ENCODE results near the gene TMEM225B.
A peak's percentile ranks its signal among the peaks of the same experiment; 100 is the strongest.
"Not testable (repeated sequence)": the region's sequence is repeated elsewhere in the genome, so short reads cannot be mapped to it uniquely, and the experiment has no call there.

The TMEM225B gene

GRCh38 chr7:99579281-99579955 lies 18.6 kb upstream of the TMEM225B start:
- DNase-seq (ENCODE audit: low spot score), result no peak

- DNase-seq (ENCODE audit: low spot score), result no peak
Measured at GRCh38 chr7:99579956-99580777, 17.9 kb upstream of the TMEM225B start.

- not testable (repeated sequence) for DNase-seq (ENCODE audit: low spot score)
Measured at GRCh38 chr7:99580778-99581332, 17.2 kb upstream of the TMEM225B start.

- no peak for DNase-seq (ENCODE audit: low spot score)
Measured at GRCh38 chr7:99588868-99589267, 9.2 kb upstream of the TMEM225B start.

- no peak for DNase-seq (ENCODE audit: low spot score)
Measured at GRCh38 chr7:99594948-99595745, 2.9 kb upstream of the TMEM225B start.

GRCh38 chr7:99596408-99596955 lies 1.6 kb upstream of the TMEM225B start:
- DNase-seq (ENCODE audit: low spot score), result no peak

- no peak for DNase-seq (ENCODE audit: low spot score)
Measured at GRCh38 chr7:99599836-99600235, 1.8 kb downstream of the TMEM225B start.

GRCh38 chr7:99601656-99602310 lies 3.7 kb downstream of the TMEM225B start:
- no peak for DNase-seq (ENCODE audit: low spot score)

- DNase-seq (ENCODE audit: low spot score), result no peak
Measured at GRCh38 chr7:99605527-99605926, 7.5 kb downstream of the TMEM225B start.

GRCh38 chr7:99606531-99606930 lies 8.5 kb downstream of the TMEM225B start:
- DNase-seq (ENCODE audit: low spot score), result no peak

- no peak for DNase-seq (ENCODE audit: low spot score)
Measured at GRCh38 chr7:99607548-99607947, 9.5 kb downstream of the TMEM225B start.

GRCh38 chr7:99614495-99614894 lies 16.4 kb downstream of the TMEM225B start:
- no peak for DNase-seq (ENCODE audit: low spot score)

GRCh38 chr7:99615989-99616358 lies 17.9 kb downstream of the TMEM225B start:
- no peak for DNase-seq (ENCODE audit: low spot score)

GRCh38 chr7:99616359-99617191 lies 18.5 kb downstream of the TMEM225B start, which contains the start of gene ZSCAN25:
Gene ZSCAN25, plus strand, starts transcription at chr7:99616946. Its CDS starts 2,661 bp downstream, at chr7:99619607.
- peak; percentile 92 for DNase-seq (ENCODE audit: low spot score)

GRCh38 chr7:99617192-99617781 lies 19.2 kb downstream of the TMEM225B start:
- no peak for DNase-seq (ENCODE audit: low spot score)

- no peak for DNase-seq (ENCODE audit: low spot score)
Measured at GRCh38 chr7:99618726-99619125, 20.7 kb downstream of the TMEM225B start.

- no peak for DNase-seq (ENCODE audit: low spot score)
Measured at GRCh38 chr7:99619571-99620130, 21.6 kb downstream of the TMEM225B start.

- no peak for DNase-seq (ENCODE audit: low spot score)
Measured at GRCh38 chr7:99621271-99621670, 23.2 kb downstream of the TMEM225B start.

GRCh38 chr7:99622596-99622995 lies 24.5 kb downstream of the TMEM225B start:
- no peak for DNase-seq (ENCODE audit: low spot score)

All from germinal center (tissue), 1 donor.